Left renal cortex interstitium (tissue), 4 donors: ENCODE measurements around the gene ERI3. TPM values are rescaled to one million over a fixed set of nuclear protein-coding genes. Genes with fewer than 3 reads are reported as not detected.
A peak's percentile ranks its signal among the peaks of the same experiment; 100 is the strongest.

Experiments used
- DNase-seq, 4 donors: peaks; one replicate each; pipeline ENCODE4 v3.0.0-alpha.2; 2013; ENCODE audit warnings: low read depth in 4 of 4, low spot score in 2 of 4, missing footprints in 1 of 4
- polyA plus RNA-seq, 4 donors: library from polyadenylated mRNA; unstranded; fragments of 120-200 nt; gene quantifications; one replicate each; pipeline ENCODE4 v1.2.1, GENCODE V29; 2013; ENCODE audit not compliant: insufficient read length in 4 of 4

ERI3 gene
- polyA plus RNA-seq, 4 donors: 83.2 to 104 (median 91.7) TPM

- DNase-seq: no peak
Observed at GRCh38 chr1:44239961-44240371, 115.1 kb downstream of the ERI3 start.

DNA sequence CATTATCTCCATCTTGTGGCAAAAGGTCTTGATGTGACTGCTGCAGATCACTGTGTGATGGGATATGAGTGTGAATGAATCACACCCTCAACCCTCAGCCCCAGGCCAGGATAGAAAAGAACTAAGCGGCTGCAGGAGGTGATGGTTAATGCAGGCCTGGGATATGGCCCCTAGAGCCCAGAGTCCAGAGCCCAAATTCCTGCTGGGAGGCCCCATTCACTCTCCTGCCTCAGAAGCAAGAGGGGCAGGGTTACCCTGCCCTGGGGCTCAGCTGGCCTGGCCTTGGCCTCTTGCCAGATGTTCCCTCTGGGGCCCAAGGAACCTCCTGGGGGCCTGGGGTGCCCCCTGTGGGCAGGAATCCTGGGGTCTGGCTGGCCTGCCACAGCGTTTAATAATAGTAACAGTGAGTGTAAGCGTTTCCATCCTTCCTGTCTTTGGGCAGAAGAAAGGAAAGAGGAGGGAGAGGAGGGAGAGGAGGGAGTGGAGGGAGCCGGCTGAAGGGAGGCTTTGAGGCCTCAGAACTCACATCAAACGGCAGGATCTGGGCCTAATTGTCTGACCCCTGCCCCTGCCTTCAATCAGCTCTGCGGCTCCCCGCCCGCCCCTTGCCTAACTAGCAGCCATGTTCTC is 115.6 kb downstream of the ERI3 start:
- no peak for DNase-seq

- DNase-seq: no peak
Observed at GRCh38 chr1:44238660-44239059, 116.4 kb downstream of the ERI3 start.

- DNase-seq: peak; percentile 76 to 84 (median 80)
Observed at GRCh38 chr1:44237721-44238457, 117.2 kb downstream of the ERI3 start.

DNA sequence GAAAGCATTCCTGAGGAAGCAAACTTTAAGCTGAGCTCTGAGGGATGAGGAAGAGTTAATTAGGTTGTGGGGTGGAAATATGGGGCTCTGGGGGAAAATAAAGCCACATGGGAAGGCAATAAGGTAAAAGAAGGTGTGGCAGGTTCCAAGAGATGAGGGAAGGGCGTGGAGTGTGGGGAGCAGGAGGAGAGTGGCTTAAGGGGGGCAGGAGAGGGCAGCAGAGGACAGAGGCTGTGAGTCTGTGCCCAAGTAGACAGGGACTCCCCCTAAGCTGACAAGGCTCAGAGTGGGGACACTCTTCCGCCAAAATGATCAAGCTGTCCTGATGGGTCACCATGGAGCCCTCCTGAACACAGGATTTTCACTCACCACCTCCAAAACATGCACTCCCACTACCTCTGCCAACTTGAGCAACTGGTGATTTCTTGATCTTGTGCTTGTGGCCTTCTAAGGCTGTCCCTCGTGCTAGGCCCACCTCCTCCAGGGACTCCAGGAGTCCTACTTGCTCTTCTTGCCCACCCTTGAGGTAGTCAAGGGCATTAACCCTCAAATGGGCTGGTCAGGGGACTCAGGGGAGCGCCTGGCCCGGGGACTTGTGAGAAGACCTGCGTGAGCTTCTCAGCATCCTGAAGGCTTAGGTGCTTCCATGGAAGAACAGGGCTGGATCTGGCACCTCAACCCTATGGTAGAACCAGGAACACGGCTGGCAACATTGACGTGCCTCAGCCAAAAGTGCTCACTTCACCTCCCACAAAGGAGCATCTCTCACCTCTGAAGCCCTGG is 118.4 kb downstream of the ERI3 start:
- DNase-seq: no peak

DNA sequence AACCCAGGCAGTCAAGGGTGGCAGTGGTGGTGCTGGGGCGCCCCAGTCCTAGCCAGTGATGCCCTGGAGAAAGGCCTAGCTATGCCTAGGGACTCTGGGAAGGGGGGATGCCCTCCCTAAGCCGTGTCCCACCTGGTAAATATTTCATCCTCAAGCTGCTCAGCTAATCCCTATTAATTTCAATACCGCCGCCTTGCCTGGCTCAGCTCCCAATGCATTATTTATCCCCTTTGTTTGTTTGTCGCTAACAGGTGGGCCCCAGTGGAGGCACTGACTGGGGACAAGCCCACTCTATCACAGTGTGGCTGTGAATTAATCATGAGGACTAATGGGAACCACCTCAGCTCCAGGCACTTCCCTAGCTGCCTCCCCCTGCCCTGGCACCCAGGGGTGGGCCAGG is 119.2 kb downstream of the ERI3 start:
- DNase-seq: no peak

- no peak for DNase-seq
Observed at GRCh38 chr1:44233593-44233992, 121.5 kb downstream of the ERI3 start.

DNA sequence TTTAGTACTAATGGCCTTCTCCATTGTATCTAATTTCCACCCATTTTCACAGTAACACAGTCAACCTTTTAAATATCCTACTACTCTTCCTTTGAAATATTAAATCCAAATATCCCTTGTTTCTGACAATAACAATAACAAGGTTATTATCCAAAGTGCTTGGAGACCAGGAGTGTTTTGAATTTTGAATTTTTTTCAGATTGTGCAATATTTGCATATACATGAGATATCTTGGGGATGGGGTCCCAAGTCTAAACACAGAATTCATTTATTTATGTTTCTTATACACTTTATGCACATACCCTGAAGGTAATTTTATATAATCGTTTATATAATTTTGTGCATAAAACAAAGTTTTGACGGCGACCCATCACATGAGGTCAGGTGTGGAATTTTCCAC is 124.3 kb downstream of the ERI3 start:
- DNase-seq: no peak

DNA sequence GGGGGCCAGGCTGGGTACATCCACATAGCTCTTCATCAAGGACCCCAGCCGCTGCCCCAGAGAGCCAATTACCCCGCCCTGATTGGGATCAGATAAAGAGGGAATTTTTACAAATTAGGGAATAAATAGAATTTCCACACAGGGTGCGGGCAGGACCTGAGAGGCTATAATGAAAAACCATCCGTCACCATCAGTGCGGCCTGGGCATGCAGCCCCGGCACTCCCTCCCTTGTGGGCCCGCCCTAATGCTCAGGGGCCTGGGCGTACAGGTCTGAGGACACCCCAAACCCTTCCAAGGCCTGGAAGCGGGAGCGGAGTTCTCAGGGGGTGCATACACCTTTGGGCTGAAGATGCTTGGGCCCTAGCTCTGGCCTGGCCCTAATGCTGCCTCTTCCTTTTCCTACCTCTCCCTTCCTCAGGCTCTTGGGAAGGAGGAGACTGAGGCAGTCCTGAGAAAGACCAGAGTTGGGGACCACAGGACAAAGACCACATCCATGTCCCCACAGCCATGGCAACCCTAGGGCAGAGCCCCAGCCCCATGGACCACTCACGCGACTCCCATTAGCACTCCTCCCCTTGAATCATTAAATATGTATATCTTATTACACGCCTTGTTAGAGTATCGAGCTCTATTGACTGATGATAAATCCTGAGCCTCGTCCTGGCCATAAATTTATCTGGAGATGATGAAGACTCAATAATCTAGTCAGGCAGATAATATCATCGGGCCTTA is 125.5 kb downstream of the ERI3 start:
- DNase-seq: no peak

DNA sequence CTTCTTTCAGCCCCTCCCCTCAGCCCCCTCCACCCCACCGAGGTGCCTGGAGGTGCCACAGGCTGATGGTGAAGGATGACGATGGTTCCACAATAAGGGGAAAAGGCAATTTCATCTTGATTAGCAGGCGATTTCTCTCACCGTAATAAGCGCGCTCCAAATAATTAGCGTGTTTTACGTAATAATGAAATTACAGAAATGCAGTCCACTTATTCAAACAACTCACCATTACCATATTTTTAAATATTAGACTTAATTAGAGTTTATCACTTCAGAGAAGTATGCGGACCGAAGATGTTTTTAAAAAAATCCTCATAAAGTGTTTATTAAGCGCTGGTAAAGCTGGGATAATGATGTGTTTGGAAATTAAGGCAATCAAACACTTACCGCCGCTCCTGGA is 126.8 kb downstream of the ERI3 start:
- no peak for DNase-seq

- DNase-seq: no peak
Observed at GRCh38 chr1:44227211-44227610, 127.8 kb downstream of the ERI3 start.

GRCh38 chr1:44225761-44226160 is 129.3 kb downstream of the ERI3 start:
- no peak for DNase-seq

GRCh38 chr1:44223187-44223610 is 131.9 kb downstream of the ERI3 start:
- DNase-seq: no peak

- no peak for DNase-seq
Observed at GRCh38 chr1:44222397-44223186, 132.5 kb downstream of the ERI3 start.

DNA sequence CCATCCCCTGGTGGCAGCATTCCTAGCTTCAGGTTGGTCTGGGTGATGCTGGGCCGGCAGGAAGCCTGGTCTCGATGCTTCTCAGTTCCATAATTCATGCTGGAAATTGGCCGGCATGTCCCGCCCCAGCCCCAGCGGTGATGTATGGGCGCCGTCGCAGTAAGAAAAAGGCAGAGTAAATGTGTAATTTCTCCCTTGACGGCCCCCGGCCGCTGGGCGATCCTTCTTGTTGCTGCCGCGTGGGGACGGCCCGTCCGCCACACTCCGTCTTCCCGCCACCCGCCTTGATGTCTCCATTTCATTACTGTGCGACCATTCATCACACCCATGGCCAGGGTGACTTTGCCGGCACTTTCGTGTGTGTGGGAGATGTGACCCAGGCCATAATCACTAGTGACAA is 133.3 kb downstream of the ERI3 start:
- no peak for DNase-seq

DNA sequence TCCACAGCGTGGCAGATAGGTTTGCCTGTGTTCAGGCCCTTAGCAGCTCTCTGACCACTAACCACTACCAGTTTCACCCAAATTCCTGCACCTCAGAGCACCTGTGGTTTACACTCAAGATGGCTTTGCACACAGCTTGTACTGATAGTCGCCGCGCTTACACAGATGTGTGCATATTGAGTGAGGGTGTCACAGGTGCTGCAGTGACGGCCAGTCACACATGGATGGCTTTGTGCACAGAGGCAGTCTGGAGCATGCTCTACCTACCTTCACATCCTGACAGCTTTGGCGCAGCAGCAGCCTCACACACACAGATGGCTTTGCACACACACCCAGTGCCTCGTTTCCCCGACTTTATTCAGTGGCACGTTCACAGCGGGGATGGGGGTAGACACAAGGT is 134.3 kb downstream of the ERI3 start:
- no peak for DNase-seq

DNA sequence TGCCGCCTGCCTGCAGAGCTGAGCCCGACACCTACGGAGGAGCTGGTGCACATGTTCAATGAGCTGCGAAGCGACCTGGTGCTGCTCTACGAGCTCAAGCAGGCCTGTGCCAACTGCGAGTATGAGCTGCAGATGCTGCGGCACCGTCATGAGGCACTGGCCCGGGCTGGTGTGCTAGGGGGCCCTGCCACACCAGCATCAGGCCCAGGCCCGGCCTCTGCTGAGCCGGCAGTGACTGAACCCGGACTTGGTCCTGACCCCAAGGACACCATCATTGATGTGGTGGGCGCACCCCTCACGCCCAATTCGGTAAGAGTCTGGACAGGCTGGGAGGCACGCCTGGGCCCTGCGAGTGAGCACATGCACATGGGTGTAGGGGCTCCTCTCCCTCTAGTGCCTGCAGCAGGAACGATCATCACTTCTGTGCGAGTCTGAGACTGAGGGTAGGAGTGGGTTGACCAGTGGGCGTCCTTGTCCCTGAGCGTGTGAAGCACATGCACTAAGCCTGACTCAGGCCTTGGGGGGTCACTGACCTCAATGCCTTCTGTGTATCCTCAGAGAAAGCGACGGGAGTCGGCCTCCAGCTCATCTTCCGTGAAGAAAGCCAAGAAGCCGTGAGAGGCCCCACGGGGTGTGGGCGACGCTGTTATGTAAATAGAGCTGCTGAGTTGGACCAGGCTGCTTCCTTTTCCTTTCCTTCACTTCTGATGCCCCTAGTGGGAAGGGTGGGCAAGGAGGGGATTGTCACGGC is 134.9 kb downstream of the ERI3 start:
- DNase-seq: no peak

- no peak for DNase-seq
Observed at GRCh38 chr1:44219301-44219626, 135.8 kb downstream of the ERI3 start.

DNA sequence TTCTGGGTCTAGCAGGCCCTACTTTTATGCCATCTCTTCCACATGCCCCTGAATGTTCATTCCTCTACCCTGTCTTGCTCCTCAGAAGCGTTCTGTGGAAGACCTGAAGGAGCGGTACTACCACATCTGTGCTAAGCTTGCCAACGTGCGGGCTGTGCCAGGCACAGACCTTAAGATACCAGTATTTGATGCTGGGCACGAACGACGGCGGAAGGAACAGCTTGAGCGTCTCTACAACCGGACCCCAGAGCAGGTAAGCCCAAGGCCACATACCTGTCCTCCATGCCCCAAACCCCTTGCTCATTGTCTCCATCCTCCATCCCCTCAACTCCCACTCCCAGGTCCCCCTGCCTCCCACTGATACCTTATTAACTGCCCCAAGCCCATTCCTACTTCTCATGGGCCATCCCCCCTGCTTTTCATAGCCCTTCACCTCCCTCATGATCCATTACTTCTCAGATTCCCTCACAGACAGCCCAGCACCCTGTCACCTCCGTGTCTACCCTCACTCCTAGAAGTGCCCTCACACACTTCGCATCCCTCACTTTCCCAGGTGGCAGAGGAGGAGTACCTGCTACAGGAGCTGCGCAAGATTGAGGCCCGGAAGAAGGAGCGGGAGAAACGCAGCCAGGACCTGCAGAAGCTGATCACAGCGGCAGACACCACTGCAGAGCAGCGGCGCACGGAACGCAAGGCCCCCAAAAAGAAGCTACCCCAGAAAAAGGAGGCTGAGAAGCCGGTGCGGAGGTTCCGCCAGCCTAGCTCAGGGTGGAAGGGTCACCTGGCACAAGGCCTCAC is 136.4 kb downstream of the ERI3 start:
- no peak for DNase-seq
